ENCODE data around the gene GRM4.

Gene GRM4

GRCh38 chr6:33977606-33978411 is 168.1 kb downstream of the GRM4 start:
- DNase-seq (ENCODE audit: low spot score), result no peak

GRCh38 chr6:33976437-33977360 is 169.2 kb downstream of the GRM4 start:
- no peak for DNase-seq (ENCODE audit: low spot score)

GRCh38 chr6:33975661-33976436 is 170.0 kb downstream of the GRM4 start:
- DNase-seq (ENCODE audit: low spot score), result no peak

GRCh38 chr6:33974471-33974870 is 171.4 kb downstream of the GRM4 start:
- no peak for DNase-seq (ENCODE audit: low spot score)

- DNase-seq (ENCODE audit: low spot score), result no peak
These were observed 171.9 kb downstream of the GRM4 start for GRCh38 chr6:33974030-33974429.

GRCh38 chr6:33971580-33971979 is 174.3 kb downstream of the GRM4 start:
- DNase-seq (ENCODE audit: low spot score), result no peak

All from pons (tissue), 1 donor.